Muscle of leg (tissue), 11 donors: ENCODE results near the gene JADE2. TPM values are rescaled to one million over a fixed set of nuclear protein-coding genes. Genes with fewer than 3 reads are reported as not detected.
A peak's percentile ranks its signal among the peaks of the same experiment; 100 is the strongest.

ENCODE experiments used
- DNase-seq: peaks from one replicate; pipeline ENCODE4 v3.0.0; 2013
- H3K27ac ChIP-seq: one replicate; pipeline ENCODE4 v1.5.1; 2013; ENCODE audit warnings: mild to moderate bottlenecking, low read length, control low read depth
- H3K27me3 ChIP-seq: one replicate; pipeline ENCODE4 v1.6.1; 2013; ENCODE audit warnings: low read length; ENCODE audit not compliant: control insufficient read depth, insufficient read depth
- H3K36me3 ChIP-seq: one replicate; pipeline ENCODE4 v1.6.1; 2013; ENCODE audit warnings: low read length; ENCODE audit not compliant: control insufficient read depth, insufficient read depth
- H3K4me1 ChIP-seq: one replicate; pipeline ENCODE4 v1.6.1; 2013; ENCODE audit warnings: low read length; ENCODE audit not compliant: control insufficient read depth, insufficient read depth
- H3K4me3 ChIP-seq: one replicate; pipeline ENCODE4 v1.5.1; 2013; ENCODE audit warnings: low read length, control low read depth
- H3K9me3 ChIP-seq: replicated peaks from 2 replicates; pipeline ENCODE4 v1.6.1; 2013; ENCODE audit warnings: low read depth, low read length; ENCODE audit not compliant: control insufficient read depth
- WGBS: methylation state at CpG from one replicate; pipeline ENCODE4 v1.1.5; 2013; ENCODE audit warnings: missing lambda C conversion rate; ENCODE audit not compliant: insufficient coverage; 5-methylcytosine and 5-hydroxymethylcytosine counted together
- polyA plus RNA-seq, 8 donors: library from polyadenylated mRNA; unstranded; fragments of 120-200 nt; gene quantifications; one replicate each; pipeline versions ENCODE4 v1.2.1 to v1.2.3, GENCODE V29; 2013; ENCODE audit warnings: inconsistent platforms in 1 of 8, low replicate concordance in 1 of 8; ENCODE audit not compliant: insufficient read length in 8 of 8, insufficient read depth in 1 of 8
- total RNA-seq: library from RNA; stranded (reverse); fragments of 120-200 nt; gene quantifications from one replicate; pipeline ENCODE4 v1.2.4, GENCODE V29; 2013

The JADE2 gene
- total and polyA plus RNA-seq, 9 donors, result 0.67 to 2.3 (median 1.1) TPM

GRCh38 chr5:134569758-134570364, 44.4 kb downstream of the JADE2 start:
- Histone ChIP-seq H3K27ac (peak overlapping the region; percentile 65), H3K9me3 (no peaks in the 10 kb centered on the region), H3K4me1 (peaks cover 36% of the 10 kb centered on the region), H3K27me3 (no peaks in the 10 kb centered on the region), H3K4me3 (no peak overlapping the region), H3K36me3 (no peaks in the 10 kb centered on the region)
- DNase-seq, result no peak
- 64% methylated on average over 6 of the region's 6 CpGs for WGBS

- WGBS, result 70% methylated on average over 9 of the region's 9 CpGs
- DNase-seq, result no peak
- peaks cover 36% of the 10 kb centered on the region for H3K4me1 ChIP-seq
These were observed 44.9 kb downstream of the JADE2 start for GRCh38 chr5:134570365-134570758.

GRCh38 chr5:134570886-134571285, 45.4 kb downstream of the JADE2 start:
- Histone ChIP-seq H3K27ac (no peak overlapping the region), H3K4me1 (peaks cover 36% of the 10 kb centered on the region), H3K36me3 (no peaks in the 10 kb centered on the region), H3K27me3 (no peaks in the 10 kb centered on the region), H3K9me3 (no peaks in the 10 kb centered on the region), H3K4me3 (no peak overlapping the region)
- DNase-seq, result no peak
- WGBS, result 53% methylated on average over 4 of the region's 6 CpGs

More at GRCh38 chr5:134570365-134570758, 44.9 kb downstream of the JADE2 start:
- Histone ChIP-seq H3K27ac (no peak overlapping the region), H3K9me3 (no peaks in the 10 kb centered on the region), H3K4me3 (no peak overlapping the region), H3K27me3 (no peaks in the 10 kb centered on the region), H3K36me3 (no peaks in the 10 kb centered on the region)

GRCh38 chr5:134571693-134572405, 46.4 kb downstream of the JADE2 start:
- H3K27me3 ChIP-seq, result no peaks in the 10 kb centered on the region
- peaks cover 36% of the 10 kb centered on the region for H3K4me1 ChIP-seq
- H3K36me3 ChIP-seq, result no peaks in the 10 kb centered on the region
- no peak overlapping the region for H3K27ac ChIP-seq
- DNase-seq, result no peak
- WGBS, result 83% methylated on average over 20 of the region's 20 CpGs
- no peaks in the 10 kb centered on the region for H3K9me3 ChIP-seq
- H3K4me3 ChIP-seq, result no peak overlapping the region

- WGBS, result 91% methylated on average over 4 of the region's 4 CpGs
- Histone ChIP-seq H3K4me3 (no peak overlapping the region), H3K27ac (no peak overlapping the region), H3K4me1 (peaks cover 31% of the 10 kb centered on the region), H3K9me3 (no peaks in the 10 kb centered on the region), H3K36me3 (no peaks in the 10 kb centered on the region), H3K27me3 (no peaks in the 10 kb centered on the region)
- no peak for DNase-seq
These were observed 47.3 kb downstream of the JADE2 start for GRCh38 chr5:134572811-134573210.

- H3K27me3 ChIP-seq, result no peaks in the 10 kb centered on the region
- H3K4me1 ChIP-seq, result peaks cover 15% of the 10 kb centered on the region
- H3K27ac ChIP-seq, result no peak overlapping the region
- H3K4me3 ChIP-seq, result no peak overlapping the region
- no peaks in the 10 kb centered on the region for H3K9me3 ChIP-seq
- H3K36me3 ChIP-seq, result no peaks in the 10 kb centered on the region
- no peak for DNase-seq
- 57% methylated on average over 4 of the region's 4 CpGs for WGBS
These were observed 49.1 kb downstream of the JADE2 start for GRCh38 chr5:134574521-134574920.

- Histone ChIP-seq H3K36me3 (no peaks in the 10 kb centered on the region), H3K4me1 (peaks cover 7% of the 10 kb centered on the region), H3K4me3 (no peak overlapping the region), H3K27ac (no peak overlapping the region), H3K9me3 (no peaks in the 10 kb centered on the region), H3K27me3 (no peaks in the 10 kb centered on the region)
- 72% methylated on average over 2 of the region's 2 CpGs for WGBS
- DNase-seq, result no peak
These were observed 49.8 kb downstream of the JADE2 start for GRCh38 chr5:134575316-134575715.

GRCh38 chr5:134576386-134577021, 51.0 kb downstream of the JADE2 start:
- Histone ChIP-seq H3K27ac (no peak overlapping the region), H3K36me3 (no peaks in the 10 kb centered on the region), H3K9me3 (no peaks in the 10 kb centered on the region), H3K27me3 (no peaks in the 10 kb centered on the region), H3K4me3 (no peak overlapping the region), H3K4me1 (no peaks in the 10 kb centered on the region)
- WGBS, result 81% methylated on average over 6 of the region's 12 CpGs
- no peak for DNase-seq

- H3K36me3 ChIP-seq, result no peaks in the 10 kb centered on the region
- H3K4me1 ChIP-seq, result no peaks in the 10 kb centered on the region
- no peak overlapping the region for H3K27ac ChIP-seq
These were observed 51.7 kb downstream of the JADE2 start for GRCh38 chr5:134577022-134577795.

More at GRCh38 chr5:134577022-134577795, 51.7 kb downstream of the JADE2 start:
- Histone ChIP-seq H3K27me3 (no peaks in the 10 kb centered on the region), H3K9me3 (no peaks in the 10 kb centered on the region), H3K4me3 (no peak overlapping the region)
- DNase-seq, result no peak
- 65% methylated on average over 8 of the region's 10 CpGs for WGBS
